Gastrocnemius medialis (tissue), 4 donors: Measurements from ENCODE around the gene HMCES.

Experiments
- CTCF ChIP-seq, 5 experiments: fragments of 450-650 bp in 3 of 5; fragments of 200-600 bp in 2 of 5; sonication (generic) in 2 of 5; IDR thresholded peaks in 4 of 5; conservative IDR thresholded peaks in 1 of 5; 1 replicate in 4 of 5; 2 replicates in 1 of 5; pipeline ENCODE4 v1.5.1; 2016 to 2019; ENCODE audit warnings: antibody characterized with exemption in 5 of 5, mild to moderate bottlenecking in 3 of 5, moderate library complexity in 3 of 5
- POLR2A ChIP-seq, 2 donors: fragments of 450-650 bp; IDR thresholded peaks; one replicate each; pipeline ENCODE4 v1.6.1; 2017; ENCODE audit warnings: antibody characterized with exemption in 2 of 2, mild to moderate bottlenecking in 2 of 2, moderate library complexity in 2 of 2

DNA sequence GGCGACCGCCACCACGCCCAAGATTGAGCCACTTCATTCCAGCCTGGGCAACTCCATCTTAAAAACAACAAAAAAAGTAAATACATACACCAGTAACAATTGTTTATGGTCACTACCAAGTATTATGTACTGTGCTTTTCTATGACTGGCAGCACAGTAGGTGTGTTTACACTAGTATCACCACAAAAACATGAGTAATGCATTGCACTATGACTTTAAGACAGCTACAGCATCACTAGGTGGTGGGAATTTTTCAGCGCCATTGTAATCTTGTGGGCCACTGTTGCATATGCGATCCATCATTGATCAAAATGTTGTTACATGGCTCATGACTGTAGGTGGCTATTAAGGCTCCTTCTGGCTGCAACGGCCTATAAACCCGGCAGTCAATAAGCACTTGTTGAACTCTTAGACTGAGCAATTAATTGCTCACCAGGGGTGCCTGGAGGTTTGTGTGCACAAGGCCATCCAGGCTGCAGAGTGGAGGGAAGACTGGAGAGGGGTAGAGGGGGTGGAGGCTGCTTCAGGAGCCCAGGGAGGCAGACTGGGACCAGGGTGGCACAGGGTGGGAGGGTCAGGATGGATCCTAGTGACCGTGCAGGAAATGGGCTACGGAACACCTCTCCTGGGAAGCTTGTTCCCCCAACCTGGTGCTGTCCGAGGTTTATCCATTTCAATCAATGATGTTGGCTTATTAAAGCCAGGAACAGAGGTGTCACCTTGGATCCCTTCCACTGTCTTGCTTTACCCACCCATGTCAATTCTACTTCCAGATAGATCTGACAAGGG is 47.1 kb upstream of the HMCES start:
- TF ChIP-seq CTCF (IDR thresholded peaks at IDR 0.05 in 4 of 5, conservative IDR thresholded peaks at IDR 0.05 in 1 of 5) (no peak), POLR2A (IDR thresholded peaks at IDR 0.05) (no peak)
